Mammary epithelial cell (primary cell): ENCODE data around the gene TESK1.

ENCODE experiments used
- EZH2 ChIP-seq: IDR thresholded peaks from 2 replicates; pipeline ENCODE4 v1.6.1; 2012; ENCODE audit warnings: low read length, inconsistent platforms, borderline replicate concordance
- TF ChIP-seq, protein P1 (sequence below), 2 donors: IDR thresholded peaks in 1 of 2; conservative IDR thresholded peaks in 1 of 2; 2 replicates each; pipeline ENCODE4 v1.5.1; 2011 to 2012; ENCODE audit warnings: inconsistent platforms in 2 of 2, low read length in 2 of 2, mild to moderate bottlenecking in 2 of 2, control low read depth in 1 of 2, low read depth in 1 of 2; ENCODE audit not compliant: insufficient read depth in 1 of 2; ENCODE audit errors: extremely low read depth in 1 of 2

DNA sequence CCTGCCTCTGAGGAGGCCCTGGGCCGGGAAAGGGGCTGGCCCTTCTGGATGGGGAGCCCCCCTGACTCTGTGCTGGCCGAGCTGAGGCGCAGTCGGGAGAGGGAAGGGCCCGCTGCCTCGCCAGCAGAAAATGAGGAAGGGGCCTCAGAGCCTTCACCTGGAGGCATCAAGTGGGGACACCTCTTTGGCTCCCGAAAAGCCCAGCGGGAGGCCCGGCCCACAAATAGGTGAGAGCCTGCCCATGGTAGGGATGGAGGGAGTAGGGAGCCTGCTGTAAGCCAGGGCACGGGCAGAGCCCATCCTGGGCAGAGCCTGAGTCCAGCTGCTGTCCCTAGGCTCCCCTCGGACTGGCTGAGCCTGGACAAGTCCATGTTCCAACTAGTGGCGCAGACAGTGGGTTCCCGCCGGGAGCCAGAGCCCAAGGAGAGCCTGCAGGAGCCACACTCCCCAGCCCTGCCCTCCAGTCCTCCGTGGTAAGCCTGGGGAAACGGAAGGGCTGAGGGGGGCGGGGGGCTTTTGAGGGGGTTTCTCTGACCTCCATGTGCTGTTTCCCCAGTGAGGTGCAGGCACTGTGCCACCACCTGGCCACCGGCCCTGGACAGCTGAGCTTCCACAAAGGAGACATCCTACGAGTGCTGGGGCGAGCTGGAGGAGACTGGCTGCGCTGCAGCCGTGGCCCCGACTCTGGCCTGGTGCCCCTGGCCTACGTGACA is 44.3 kb upstream of the TESK1 start:
- TF ChIP-seq EZH2 = no peak
- TF ChIP-seq, protein P1, sequence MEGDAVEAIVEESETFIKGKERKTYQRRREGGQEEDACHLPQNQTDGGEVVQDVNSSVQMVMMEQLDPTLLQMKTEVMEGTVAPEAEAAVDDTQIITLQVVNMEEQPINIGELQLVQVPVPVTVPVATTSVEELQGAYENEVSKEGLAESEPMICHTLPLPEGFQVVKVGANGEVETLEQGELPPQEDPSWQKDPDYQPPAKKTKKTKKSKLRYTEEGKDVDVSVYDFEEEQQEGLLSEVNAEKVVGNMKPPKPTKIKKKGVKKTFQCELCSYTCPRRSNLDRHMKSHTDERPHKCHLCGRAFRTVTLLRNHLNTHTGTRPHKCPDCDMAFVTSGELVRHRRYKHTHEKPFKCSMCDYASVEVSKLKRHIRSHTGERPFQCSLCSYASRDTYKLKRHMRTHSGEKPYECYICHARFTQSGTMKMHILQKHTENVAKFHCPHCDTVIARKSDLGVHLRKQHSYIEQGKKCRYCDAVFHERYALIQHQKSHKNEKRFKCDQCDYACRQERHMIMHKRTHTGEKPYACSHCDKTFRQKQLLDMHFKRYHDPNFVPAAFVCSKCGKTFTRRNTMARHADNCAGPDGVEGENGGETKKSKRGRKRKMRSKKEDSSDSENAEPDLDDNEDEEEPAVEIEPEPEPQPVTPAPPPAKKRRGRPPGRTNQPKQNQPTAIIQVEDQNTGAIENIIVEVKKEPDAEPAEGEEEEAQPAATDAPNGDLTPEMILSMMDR (conservative IDR thresholded peaks at IDR 0.05 in 1 of 2, IDR thresholded peaks at IDR 0.05 in 1 of 2; ENCODE audit: extremely low read depth in 1 of 2, insufficient read depth in 1 of 2, low read depth in 1 of 2, low read length in 2 of 2) = no peak
